ENCODE data around the gene TSPAN18.

TSPAN18 gene

DNA sequence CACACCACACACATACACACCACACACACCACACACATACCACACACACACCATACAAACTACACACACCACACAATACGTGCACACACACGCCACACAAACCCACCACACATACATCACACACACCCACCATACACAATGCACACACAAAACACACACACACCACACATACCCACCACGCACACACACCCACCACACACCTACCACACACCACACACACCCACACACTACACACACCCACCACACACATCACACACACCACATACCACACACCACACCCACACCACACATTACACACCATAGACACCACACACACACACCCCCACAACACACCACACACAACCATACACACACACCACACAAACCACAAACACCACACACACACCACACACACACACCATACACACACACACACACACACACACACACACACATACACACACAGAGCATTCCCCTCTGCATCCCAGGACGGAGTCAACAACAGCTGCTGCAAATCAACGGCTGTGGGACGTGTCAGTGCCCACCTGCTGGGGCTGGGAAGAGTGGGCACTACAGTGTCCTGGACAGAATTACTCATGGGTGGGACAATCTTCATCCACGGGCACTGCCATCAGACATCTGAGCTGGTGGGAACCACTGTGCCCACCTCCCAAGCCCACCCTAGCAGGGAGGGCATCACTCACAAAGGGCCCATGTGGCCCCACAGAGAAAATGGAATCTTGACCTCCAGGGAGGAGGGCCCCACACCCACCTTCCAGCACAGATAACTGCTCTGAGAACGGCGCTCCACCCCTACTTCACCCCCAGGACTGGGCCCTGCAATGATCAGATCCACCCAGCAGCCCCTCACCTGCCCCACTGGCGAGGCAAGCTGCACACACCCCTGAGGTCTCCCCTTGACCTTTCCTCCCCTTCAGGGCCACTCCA is 215.5 kb downstream of the TSPAN18 start:
- Histone ChIP-seq H3K9me3 (replicated peaks in 1 of 2; ENCODE audit: control insufficient read depth in 2 of 2, insufficient read depth in 1 of 2, low read depth in 1 of 2, low read length in 2 of 2) (no peaks in the 10 kb centered on the region), H4K8ac (ENCODE audit: low read depth, low read length) (peak overlapping the region; percentile 66), H3K4me3 (ENCODE audit: low read length in 2 of 2) (peak overlapping the region in 1 of 2 donors; percentile 31), H3K18ac (ENCODE audit: low read length) (peak overlapping the region; percentile 60), H3K9ac (ENCODE audit: low read depth, low read length, poor library complexity) (peak overlapping the region; percentile 73), H3K4ac (ENCODE audit: low read length) (peak overlapping the region; percentile 15), H3K4me1 (ENCODE audit: control insufficient read depth in 2 of 2, insufficient read depth in 1 of 2, low read depth in 1 of 2, low read length in 2 of 2) (peaks cover 3 to 45% of the 10 kb centered on the region in 2 donors), H2BK120ac (ENCODE audit: low read depth, low read length) (no peak overlapping the region), H3K23ac (ENCODE audit: low read depth, low read length, poor library complexity) (peak overlapping the region; percentile 18), H2BK5ac (ENCODE audit: low read length) (no peak overlapping the region), H3K4me2 (ENCODE audit: insufficient read depth, low read length, poor library complexity, severe bottlenecking) (no peak overlapping the region), H2AK5ac (ENCODE audit: low read depth, low read length) (peak overlapping the region; percentile 83), H3K27ac (replicated peaks; ENCODE audit: low read length) (peak overlapping the region; percentile 24), H2BK15ac (ENCODE audit: low read length) (no peak overlapping the region), H3K79me1 (ENCODE audit: low read depth, low read length) (peaks cover 37% of the 10 kb centered on the region), H2BK12ac (ENCODE audit: low read length) (no peak overlapping the region), H3K14ac (ENCODE audit: low read length) (peak overlapping the region; percentile 10), H2AFZ (ENCODE audit: low read length) (no peak overlapping the region), H3K27me3 (ENCODE audit: control insufficient read depth in 3 of 3, insufficient read depth in 3 of 3, low read depth in 1 of 3, low read length in 3 of 3) (no peaks in the 10 kb centered on the region), H4K91ac (ENCODE audit: low read depth, low read length, poor library complexity) (no peak overlapping the region), H3K36me3 (replicated peaks in 1 of 2; ENCODE audit: control insufficient read depth in 2 of 2, insufficient read depth in 2 of 2, low read length in 2 of 2) (peaks cover 0 to 21% of the 10 kb centered on the region in 2 donors)
- 100% methylated on average over 3 of the region's 10 CpGs; no CpG with 5 or more reads in 1 of the 2 donors for WGBS, 2 donors (ENCODE audit: extremely low coverage in 2 of 2, insufficient read length in 2 of 2, insufficient replicate concordance in 1 of 2)
- DNase-seq (ENCODE audit: low spot score): no peak

DNA sequence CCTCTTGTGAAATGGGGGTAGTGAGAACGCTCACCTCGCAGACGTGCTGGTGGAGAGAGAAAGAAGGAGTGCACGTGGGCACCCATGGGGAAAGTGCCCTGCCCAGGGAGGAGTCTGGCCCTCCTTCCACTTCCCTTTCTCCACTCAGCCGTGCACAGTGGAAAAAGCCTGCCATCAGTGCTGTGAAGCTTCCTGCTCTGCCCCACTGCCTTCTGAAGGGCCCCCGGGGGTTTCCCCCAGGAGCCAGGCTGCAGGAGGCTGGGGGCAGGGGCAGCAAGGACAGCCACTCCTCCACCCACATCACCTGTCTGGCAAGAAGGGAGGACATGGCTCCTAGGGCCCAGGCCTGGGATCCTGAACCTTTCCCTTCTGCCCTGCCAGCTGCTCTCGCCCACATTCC is 216.4 kb downstream of the TSPAN18 start:
- no peak overlapping the region for H3K4me3 ChIP-seq (ENCODE audit: low read length in 2 of 2)
- H2BK120ac ChIP-seq (ENCODE audit: low read depth, low read length): no peak overlapping the region
- no peak overlapping the region for H4K91ac ChIP-seq (ENCODE audit: low read depth, low read length, poor library complexity)
- H3K27ac ChIP-seq (replicated peaks; ENCODE audit: low read length): peak overlapping the region; percentile 10
- no peaks in the 10 kb centered on the region for H3K9me3 ChIP-seq (replicated peaks in 1 of 2; ENCODE audit: control insufficient read depth in 2 of 2, insufficient read depth in 1 of 2, low read depth in 1 of 2, low read length in 2 of 2)
- no peak overlapping the region for H2BK15ac ChIP-seq (ENCODE audit: low read length)
- no peak overlapping the region for H3K9ac ChIP-seq (ENCODE audit: low read depth, low read length, poor library complexity)
- no peak overlapping the region for H2BK5ac ChIP-seq (ENCODE audit: low read length)
- H3K4me2 ChIP-seq (ENCODE audit: insufficient read depth, low read length, poor library complexity, severe bottlenecking): no peak overlapping the region
- H3K18ac ChIP-seq (ENCODE audit: low read length): peak overlapping the region; percentile 60
- no peak overlapping the region for H2AFZ ChIP-seq (ENCODE audit: low read length)
- peaks cover 44% of the 10 kb centered on the region for H3K79me1 ChIP-seq (ENCODE audit: low read depth, low read length)
- H3K27me3 ChIP-seq (ENCODE audit: control insufficient read depth in 3 of 3, insufficient read depth in 3 of 3, low read depth in 1 of 3, low read length in 3 of 3): no peaks in the 10 kb centered on the region
- H2BK12ac ChIP-seq (ENCODE audit: low read length): no peak overlapping the region
- H3K14ac ChIP-seq (ENCODE audit: low read length): no peak overlapping the region
- no peak overlapping the region for H4K8ac ChIP-seq (ENCODE audit: low read depth, low read length)
- peaks cover 0 to 21% of the 10 kb centered on the region in 2 donors for H3K36me3 ChIP-seq (replicated peaks in 1 of 2; ENCODE audit: control insufficient read depth in 2 of 2, insufficient read depth in 2 of 2, low read length in 2 of 2)
- no CpG with 5 or more reads among the region's 7 CpGs for WGBS, 2 donors (ENCODE audit: extremely low coverage in 2 of 2, insufficient read length in 2 of 2, insufficient replicate concordance in 1 of 2)
- no peak overlapping the region for H3K4ac ChIP-seq (ENCODE audit: low read length)
- H3K4me1 ChIP-seq (ENCODE audit: control insufficient read depth in 2 of 2, insufficient read depth in 1 of 2, low read depth in 1 of 2, low read length in 2 of 2): peaks cover 3 to 48% of the 10 kb centered on the region in 2 donors
- peak overlapping the region; percentile 83 for H2AK5ac ChIP-seq (ENCODE audit: low read depth, low read length)
- peak overlapping the region; percentile 23 for H3K23ac ChIP-seq (ENCODE audit: low read depth, low read length, poor library complexity)
- DNase-seq (ENCODE audit: low spot score): no peak

DNA sequence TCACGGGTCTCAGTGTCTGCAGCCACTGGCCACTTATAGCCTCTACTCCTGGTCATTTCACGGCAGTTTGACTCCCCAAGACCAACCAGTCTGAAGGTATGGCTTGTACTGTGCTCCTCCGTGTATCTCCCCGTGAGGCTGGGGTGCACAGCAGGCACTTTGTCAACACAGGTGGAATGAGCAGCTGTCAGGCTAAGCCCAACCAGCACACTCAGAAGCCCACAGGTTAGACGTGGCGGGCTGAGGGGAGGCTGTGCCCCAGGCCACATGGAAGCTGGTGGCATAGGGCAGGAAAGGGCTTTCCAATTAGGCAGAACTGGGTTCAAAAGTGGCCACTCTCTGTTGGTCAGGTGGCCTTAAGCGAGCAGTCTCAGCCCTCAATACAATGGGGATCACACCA is 216.9 kb downstream of the TSPAN18 start:
- Histone ChIP-seq H3K4me3 (ENCODE audit: low read length in 2 of 2) (peak overlapping the region in 1 of 2 donors; percentile 1), H3K23ac (ENCODE audit: low read depth, low read length, poor library complexity) (peak overlapping the region; percentile 26)
- WGBS, 2 donors (ENCODE audit: extremely low coverage in 2 of 2, insufficient read length in 2 of 2, insufficient replicate concordance in 1 of 2): no CpG with 5 or more reads among the region's 7 CpGs

DNA sequence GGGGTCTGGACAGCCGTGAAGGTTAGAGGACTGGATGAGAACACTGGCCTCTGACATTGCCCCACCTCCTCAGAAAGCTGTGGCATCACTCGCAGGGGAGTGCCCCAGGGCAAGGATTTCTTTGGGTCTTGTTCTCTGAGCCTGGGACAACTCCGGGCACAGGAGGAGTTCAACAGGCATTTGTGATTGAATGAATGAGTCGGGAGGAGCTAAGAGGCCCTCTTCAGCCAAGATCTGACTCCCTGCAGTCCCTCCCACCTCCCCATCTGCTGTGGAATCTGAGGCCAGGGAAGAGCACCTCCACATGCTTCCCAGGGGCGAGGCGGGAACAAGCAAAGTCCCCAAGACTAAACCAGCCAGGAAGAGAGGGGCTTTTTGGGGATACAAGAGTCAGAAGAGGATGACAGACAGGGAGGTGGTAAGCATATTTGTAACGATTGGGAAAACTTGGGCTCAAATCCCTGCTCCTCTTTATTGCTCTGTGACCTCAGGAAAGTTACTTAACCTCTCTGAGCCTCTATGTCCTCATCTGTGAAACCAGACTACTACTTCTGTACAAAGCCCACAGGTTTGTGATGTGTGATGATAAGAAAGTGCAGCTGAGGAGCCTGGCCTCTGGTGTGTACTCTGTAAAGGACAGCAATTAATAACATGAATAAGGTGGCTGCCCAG is 217.6 kb downstream of the TSPAN18 start:
- Histone ChIP-seq H3K4me3 (ENCODE audit: low read length in 2 of 2) (no peak overlapping the region), H2BK15ac (ENCODE audit: low read length) (no peak overlapping the region), H3K14ac (ENCODE audit: low read length) (no peak overlapping the region), H3K4ac (ENCODE audit: low read length) (no peak overlapping the region), H2AFZ (ENCODE audit: low read length) (no peak overlapping the region), H3K9ac (ENCODE audit: low read depth, low read length, poor library complexity) (no peak overlapping the region), H2AK5ac (ENCODE audit: low read depth, low read length) (no peak overlapping the region), H2BK12ac (ENCODE audit: low read length) (no peak overlapping the region), H2BK5ac (ENCODE audit: low read length) (no peak overlapping the region), H3K23ac (ENCODE audit: low read depth, low read length, poor library complexity) (peak overlapping the region; percentile 26), H2BK120ac (ENCODE audit: low read depth, low read length) (no peak overlapping the region), H3K9me3 (replicated peaks in 1 of 2; ENCODE audit: control insufficient read depth in 2 of 2, insufficient read depth in 1 of 2, low read depth in 1 of 2, low read length in 2 of 2) (no peaks in the 10 kb centered on the region), H3K4me1 (ENCODE audit: control insufficient read depth in 2 of 2, insufficient read depth in 1 of 2, low read depth in 1 of 2, low read length in 2 of 2) (peaks cover 5 to 53% of the 10 kb centered on the region in 2 donors), H3K18ac (ENCODE audit: low read length) (peak overlapping the region; percentile 60), H3K36me3 (replicated peaks in 1 of 2; ENCODE audit: control insufficient read depth in 2 of 2, insufficient read depth in 2 of 2, low read length in 2 of 2) (peaks cover 0 to 21% of the 10 kb centered on the region in 2 donors), H3K4me2 (ENCODE audit: insufficient read depth, low read length, poor library complexity, severe bottlenecking) (peak overlapping the region; percentile 23), H3K27ac (replicated peaks; ENCODE audit: low read length) (peak overlapping the region; percentile 18), H4K8ac (ENCODE audit: low read depth, low read length) (no peak overlapping the region), H3K79me1 (ENCODE audit: low read depth, low read length) (peaks cover 44% of the 10 kb centered on the region), H4K91ac (ENCODE audit: low read depth, low read length, poor library complexity) (no peak overlapping the region), H3K27me3 (ENCODE audit: control insufficient read depth in 3 of 3, insufficient read depth in 3 of 3, low read depth in 1 of 3, low read length in 3 of 3) (no peaks in the 10 kb centered on the region)
- WGBS, 2 donors (ENCODE audit: extremely low coverage in 2 of 2, insufficient read length in 2 of 2, insufficient replicate concordance in 1 of 2): no CpG with 5 or more reads among the region's 7 CpGs
- no peak for DNase-seq (ENCODE audit: low spot score)

More for the DNA sequence above, 216.9 kb downstream of the TSPAN18 start:
- H2BK15ac ChIP-seq (ENCODE audit: low read length): peak overlapping the region; percentile 3
- no peaks in the 10 kb centered on the region for H3K9me3 ChIP-seq (replicated peaks in 1 of 2; ENCODE audit: control insufficient read depth in 2 of 2, insufficient read depth in 1 of 2, low read depth in 1 of 2, low read length in 2 of 2)
- H3K4me2 ChIP-seq (ENCODE audit: insufficient read depth, low read length, poor library complexity, severe bottlenecking): no peak overlapping the region
- no peak overlapping the region for H2BK5ac ChIP-seq (ENCODE audit: low read length)
- no peaks in the 10 kb centered on the region for H3K27me3 ChIP-seq (ENCODE audit: control insufficient read depth in 3 of 3, insufficient read depth in 3 of 3, low read depth in 1 of 3, low read length in 3 of 3)
- peak overlapping the region; percentile 18 for H3K27ac ChIP-seq (replicated peaks; ENCODE audit: low read length)
- no peak overlapping the region for H2AFZ ChIP-seq (ENCODE audit: low read length)
- no peak overlapping the region for H3K14ac ChIP-seq (ENCODE audit: low read length)
- no peak overlapping the region for H2BK120ac ChIP-seq (ENCODE audit: low read depth, low read length)
- H3K79me1 ChIP-seq (ENCODE audit: low read depth, low read length): peaks cover 44% of the 10 kb centered on the region
- H3K9ac ChIP-seq (ENCODE audit: low read depth, low read length, poor library complexity): no peak overlapping the region
- no peak for DNase-seq (ENCODE audit: low spot score)
- H3K18ac ChIP-seq (ENCODE audit: low read length): peak overlapping the region; percentile 3
- H3K4ac ChIP-seq (ENCODE audit: low read length): no peak overlapping the region
- H2AK5ac ChIP-seq (ENCODE audit: low read depth, low read length): peak overlapping the region; percentile 83
- H3K36me3 ChIP-seq (replicated peaks in 1 of 2; ENCODE audit: control insufficient read depth in 2 of 2, insufficient read depth in 2 of 2, low read length in 2 of 2): peaks cover 0 to 21% of the 10 kb centered on the region in 2 donors
- H2BK12ac ChIP-seq (ENCODE audit: low read length): peak overlapping the region; percentile 23
- H4K91ac ChIP-seq (ENCODE audit: low read depth, low read length, poor library complexity): no peak overlapping the region
- no peak overlapping the region for H4K8ac ChIP-seq (ENCODE audit: low read depth, low read length)
- peaks cover 3 to 51% of the 10 kb centered on the region in 2 donors for H3K4me1 ChIP-seq (ENCODE audit: control insufficient read depth in 2 of 2, insufficient read depth in 1 of 2, low read depth in 1 of 2, low read length in 2 of 2)
